Right lung (tissue), 5 donors: ENCODE results near the gene KCNK13. TPM values are rescaled to one million over a fixed set of nuclear protein-coding genes. Genes with fewer than 3 reads are reported as not detected.
A peak's percentile ranks its signal among the peaks of the same experiment; 100 is the strongest.

ENCODE experiments used
- DNase-seq, 2 donors: peaks; one replicate each; pipeline ENCODE4 v3.0.0-alpha.2; 2013
- polyA plus RNA-seq, 5 donors: library from polyadenylated mRNA; unstranded; fragments of 120-200 nt; gene quantifications; one replicate each; pipeline versions ENCODE4 v1.2.1 to v1.2.3, GENCODE V29; 2013; ENCODE audit warnings: inconsistent platforms in 1 of 5, low replicate concordance in 1 of 5; ENCODE audit not compliant: insufficient read length in 5 of 5, insufficient read depth in 1 of 5

Gene KCNK13
- polyA plus RNA-seq, 5 donors: 0.15 to 0.24 (median 0.16) TPM

DNA sequence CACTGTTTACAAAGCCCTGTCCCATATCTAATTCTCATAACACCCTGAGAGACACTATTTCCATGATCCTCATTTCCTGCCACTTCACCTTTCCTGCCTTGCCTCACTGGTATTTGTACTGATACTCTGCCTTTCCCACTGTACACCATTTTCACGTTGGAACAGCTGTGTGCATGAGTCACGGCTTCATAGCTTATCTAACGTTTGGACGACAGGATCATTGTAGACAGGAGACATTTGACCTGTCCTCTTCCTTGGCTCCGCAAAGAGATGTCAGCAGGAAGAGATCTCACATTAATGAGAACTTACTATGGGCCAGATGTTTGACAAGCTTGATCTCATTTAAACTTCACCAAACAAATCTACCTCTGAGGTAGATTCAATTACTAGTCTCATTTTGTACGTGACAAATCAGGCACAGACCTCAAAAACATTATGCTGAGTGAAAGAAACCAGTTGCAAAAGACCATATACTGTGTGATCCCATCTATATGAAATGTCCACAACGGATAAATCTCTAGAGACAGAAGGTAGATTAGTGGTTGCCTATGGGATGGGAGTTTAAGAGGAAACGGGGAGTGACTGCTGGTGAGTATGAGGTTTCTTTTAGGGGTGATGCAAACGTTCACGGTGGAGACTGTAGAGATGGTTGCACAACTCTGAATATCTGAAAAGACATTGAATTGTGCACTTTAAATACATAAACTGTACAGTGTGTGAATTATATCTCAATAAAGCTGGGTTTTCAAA, 71.2 kb downstream of the KCNK13 start:
- no peak for DNase-seq

DNA sequence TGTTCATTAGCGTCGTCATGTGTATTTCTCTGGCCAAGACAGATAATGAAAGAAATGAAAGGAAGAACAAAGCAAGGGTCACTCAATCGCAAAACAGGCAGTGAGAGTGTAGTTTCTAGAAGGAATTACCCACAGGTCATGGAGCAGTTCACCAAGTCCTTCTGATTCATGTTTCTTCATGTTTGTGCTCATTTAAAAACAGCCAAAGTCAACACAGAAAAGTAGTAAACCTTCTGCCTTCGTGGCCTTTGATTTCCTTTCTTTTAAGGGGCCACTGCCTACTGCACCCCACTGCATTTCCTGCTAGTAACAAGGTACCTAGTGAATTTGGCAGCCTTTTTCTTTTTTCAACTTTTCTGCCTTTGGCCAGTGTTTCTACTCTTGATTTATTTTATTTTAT, 75.1 kb downstream of the KCNK13 start:
- no peak for DNase-seq

DNA sequence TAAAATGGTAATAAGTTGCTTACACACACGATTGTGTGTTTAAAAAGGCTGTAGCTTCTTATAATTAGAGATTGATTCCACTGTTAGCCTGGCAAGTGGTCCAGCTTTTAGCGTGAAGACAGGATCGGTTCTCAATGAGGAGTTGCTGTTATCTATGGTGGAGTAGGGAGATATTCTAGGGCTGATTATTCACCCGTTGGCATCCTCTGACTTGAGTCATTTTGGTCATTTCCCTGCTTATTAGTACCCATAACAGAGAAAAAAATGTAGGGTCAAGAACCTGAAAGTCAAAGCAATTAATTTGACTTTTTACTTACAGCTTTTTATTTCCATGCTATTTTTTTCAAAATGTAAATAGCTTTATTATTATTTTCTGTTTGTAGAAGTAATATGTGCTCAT, 76.0 kb downstream of the KCNK13 start:
- no peak for DNase-seq

DNA sequence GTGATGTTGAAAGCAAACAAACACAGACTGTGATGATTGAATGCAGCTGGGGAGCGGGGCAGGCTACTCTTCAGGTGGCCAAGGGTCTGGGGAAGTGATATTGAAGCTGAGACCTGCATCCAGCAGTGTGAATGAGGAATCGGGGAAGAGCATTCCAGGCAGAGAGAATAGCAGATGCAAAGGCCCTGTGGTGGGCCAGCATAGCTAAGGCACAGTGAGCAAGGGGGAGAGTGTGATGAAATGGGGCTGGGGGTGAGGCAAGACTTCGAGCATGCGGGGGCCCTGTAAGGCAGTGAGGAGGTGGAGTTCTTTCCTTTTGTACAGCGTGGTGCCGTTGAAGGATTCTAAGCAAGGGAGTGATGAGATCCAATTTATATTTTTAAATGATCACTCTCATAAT, 77.4 kb downstream of the KCNK13 start:
- no peak for DNase-seq

DNA sequence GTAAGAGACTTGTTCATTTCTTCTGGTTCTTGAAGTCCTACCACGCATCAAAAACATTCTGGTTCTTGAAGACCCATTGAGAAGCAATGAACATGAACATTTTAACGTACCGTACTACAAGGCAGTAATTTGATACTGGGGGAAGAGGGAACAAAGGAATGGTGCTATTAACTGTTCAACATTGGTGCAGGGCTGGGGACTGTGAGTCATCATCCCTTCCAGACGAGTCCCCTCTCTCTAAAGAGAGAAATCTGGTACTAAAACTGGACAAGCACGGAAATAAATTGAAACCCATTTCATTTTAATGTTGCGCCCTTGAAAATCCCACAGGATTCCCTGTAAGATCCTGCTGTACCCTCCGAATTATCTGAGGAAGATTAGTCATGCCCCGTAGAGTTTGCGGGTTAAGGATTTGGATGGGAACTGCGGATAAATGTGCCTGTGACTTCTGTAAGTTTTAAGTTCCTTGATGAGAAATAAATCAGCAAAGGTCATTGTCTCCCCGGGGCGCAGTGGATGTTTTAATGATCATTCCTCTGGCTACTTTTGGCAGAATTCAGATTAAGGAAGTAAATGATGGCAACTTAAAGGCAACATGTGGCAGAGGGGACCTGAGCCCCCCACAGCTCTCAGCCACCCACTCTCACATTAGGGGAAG, 78.6 kb downstream of the KCNK13 start:
- DNase-seq: no peak

DNA sequence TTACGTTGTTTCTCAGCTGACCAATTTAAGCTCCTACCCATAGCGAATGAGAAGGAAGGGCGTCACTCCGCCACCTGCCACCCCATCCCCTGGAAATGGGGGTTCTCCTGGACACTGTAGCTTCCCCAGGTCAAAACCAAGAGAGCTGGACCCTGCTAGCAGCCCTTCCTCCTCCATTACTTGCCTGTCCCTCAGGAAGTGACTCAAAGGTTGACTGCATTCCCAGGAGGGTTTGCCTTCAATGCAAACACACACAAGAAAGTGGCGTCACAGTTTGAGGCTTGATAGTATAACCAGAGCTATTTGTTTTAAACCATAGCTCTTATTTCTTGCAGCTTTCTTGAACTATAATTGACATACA, 79.1 kb downstream of the KCNK13 start:
- DNase-seq: no peak

DNA sequence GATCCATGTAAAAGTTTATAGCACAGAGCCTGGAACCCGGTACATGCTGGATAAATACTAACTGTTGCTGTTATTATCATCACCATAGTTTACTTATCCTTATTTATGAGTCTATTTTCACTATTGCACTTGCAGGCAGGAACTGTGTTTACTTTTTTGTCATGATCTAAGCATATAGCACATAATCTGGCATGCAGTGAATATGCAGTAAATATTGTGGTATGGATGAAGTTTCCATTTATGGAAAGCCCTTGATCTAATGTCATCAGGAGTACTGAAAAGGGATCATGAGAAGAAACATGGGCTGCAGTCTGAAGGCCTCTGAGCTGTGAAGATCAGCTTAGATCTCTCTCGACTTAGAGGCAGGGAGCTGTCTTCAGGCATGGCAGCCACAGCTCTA, 91.6 kb downstream of the KCNK13 start:
- DNase-seq: peak; percentile 1 to 4

DNA sequence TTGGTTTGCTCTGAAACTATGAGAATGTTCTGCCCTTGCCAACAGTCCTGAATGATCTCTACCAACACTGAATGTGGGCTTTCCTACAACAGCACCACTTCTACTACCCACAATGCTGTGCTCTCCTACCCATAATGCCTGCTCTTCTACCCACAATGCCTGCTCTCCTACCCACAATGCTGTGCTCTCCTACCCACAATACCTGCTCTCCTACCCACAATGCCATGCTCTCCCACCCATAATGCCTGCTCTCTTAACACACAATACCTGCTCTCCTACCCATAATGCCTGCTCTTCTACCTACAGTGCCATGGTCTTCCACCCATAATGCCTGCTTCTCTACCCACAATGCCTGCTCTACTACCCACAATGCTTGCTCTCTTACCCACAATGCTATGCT, 92.3 kb downstream of the KCNK13 start:
- no peak for DNase-seq

DNA sequence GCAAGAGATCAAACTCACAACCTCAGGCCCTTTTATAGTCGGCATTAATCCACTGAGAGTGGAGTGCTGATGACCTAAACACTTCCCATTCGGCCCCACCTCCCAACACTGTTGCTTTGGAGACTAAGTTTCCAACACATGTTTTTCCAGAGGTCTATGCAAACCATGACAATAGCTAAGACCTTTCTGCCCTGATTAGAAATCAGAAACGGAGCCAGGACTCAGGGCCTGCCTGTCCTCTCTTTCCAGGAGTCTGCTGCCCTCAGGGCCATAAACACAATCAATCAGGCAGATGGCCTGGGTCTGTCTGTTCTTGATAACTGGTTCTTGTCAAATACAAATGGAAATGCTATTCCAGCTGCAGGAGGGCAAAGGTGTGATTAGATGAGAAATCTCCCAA, 97.4 kb downstream of the KCNK13 start:
- DNase-seq: no peak

DNA sequence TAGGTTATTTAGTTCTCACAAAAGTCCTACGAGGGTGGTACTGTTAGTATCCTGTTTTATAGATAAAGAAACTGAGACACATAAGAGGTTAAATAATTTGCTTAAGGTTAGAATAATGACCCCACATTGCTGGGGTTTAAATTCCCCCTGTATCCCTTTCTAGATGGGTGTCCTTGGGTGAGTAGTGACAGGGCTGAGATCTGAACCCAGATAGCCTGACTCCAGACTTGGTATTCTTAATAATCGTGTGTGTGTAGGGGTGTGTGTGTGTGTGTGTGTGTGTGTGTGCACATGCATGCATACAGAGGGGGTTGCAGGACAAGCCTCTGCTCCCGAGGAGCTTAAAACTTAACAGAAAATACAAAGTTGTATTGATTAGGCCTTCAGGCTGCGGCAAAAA, 97.9 kb downstream of the KCNK13 start:
- no peak for DNase-seq

DNA sequence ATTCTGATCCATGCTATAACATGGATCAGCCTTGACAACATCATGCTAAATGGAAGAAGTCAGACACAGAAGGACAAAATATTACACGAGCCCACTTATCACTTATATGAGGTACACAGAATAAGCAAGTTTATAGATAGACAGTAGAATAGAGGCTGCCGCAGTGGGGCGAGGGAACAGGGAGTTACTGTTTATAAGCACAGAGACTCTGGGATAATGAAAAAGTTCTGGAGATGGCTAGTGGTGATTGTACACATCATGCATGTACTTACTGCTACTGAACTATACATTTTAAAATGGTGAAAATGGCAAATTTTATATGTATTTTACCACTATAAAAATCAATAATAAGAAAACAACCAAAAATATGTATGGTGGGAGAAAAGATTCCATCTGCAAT, 99.3 kb downstream of the KCNK13 start:
- DNase-seq: no peak

DNA sequence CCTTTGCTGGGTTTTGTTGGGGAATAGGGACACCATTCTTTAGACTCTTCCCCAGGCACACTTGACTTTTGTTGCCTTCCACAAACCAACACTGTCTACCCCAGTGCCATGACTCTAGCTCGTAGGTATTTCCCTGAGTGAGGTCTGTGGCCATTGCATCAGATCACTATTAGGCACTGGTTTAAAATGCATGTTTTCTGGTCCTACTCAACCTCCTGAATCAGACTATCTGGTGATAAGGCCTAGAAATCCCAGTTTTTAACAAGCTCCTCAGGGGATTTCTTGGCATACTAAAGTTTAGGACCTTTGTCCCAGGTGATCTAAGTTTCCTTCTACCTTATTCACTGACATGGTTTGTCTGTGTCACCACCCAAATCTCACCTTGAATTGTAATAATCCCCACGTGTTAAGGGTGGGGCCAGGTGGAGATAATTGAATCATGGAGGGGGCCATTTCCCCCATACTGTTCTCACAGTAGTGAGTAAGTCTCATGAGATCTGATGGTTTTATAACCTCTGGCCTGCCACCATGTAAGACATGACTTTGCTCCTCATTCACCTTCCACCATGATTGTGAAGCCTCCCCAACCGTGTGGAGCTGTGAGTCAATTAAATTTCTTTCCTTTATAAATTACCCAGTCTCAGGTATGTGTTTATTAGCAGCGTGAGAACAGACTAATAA, 106.8 kb downstream of the KCNK13 start:
- no peak for DNase-seq

DNA sequence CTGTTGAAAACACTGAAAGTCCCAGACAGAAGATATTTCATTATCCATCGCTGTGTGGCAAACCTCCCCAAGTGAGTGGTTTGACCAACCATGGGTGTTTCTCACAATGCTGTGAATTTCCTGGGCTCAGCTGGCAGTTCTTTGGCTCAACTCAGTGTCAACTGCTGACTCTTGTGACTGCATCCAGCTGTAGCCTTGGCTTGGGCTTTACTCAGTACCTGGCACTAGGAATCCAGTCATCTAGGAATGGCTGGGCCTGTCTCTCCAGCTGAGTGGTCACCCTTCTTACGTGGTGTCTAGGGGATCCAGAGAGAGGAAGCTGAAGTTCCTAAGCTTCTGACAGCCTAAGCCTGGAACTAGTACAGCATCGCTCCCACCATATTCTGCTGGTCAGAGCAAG, 113.8 kb downstream of the KCNK13 start:
- no peak for DNase-seq

DNA sequence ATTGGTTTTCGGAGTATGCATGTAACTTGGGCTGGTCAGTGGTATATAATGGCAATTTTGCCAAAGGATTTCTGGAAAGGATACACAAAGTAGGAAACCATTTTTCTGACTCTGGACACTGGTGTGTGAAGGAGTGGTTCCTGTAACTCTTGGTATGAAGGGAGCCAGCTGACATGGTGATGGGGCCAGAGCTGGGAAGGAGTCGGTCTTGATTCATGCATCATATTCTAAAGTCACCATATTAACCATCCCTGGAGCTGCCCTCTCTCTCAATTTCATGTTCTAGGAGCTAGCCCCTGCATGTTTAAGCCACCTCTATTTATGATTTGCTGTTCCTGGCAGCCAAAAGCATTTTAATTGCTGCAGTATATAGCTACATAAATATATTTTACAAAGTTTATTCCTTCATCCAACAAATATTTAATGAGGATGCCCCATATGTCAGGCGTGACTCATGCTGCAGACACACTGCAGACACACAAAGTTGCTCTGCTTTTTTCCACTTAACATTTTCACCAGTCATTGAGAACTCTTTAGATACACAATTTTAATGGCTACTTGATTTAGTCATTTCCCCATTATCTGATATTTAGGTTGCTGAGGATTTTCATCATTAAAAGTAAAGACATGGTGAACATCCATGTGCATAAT, 115.9 kb downstream of the KCNK13 start:
- DNase-seq: no peak

DNA sequence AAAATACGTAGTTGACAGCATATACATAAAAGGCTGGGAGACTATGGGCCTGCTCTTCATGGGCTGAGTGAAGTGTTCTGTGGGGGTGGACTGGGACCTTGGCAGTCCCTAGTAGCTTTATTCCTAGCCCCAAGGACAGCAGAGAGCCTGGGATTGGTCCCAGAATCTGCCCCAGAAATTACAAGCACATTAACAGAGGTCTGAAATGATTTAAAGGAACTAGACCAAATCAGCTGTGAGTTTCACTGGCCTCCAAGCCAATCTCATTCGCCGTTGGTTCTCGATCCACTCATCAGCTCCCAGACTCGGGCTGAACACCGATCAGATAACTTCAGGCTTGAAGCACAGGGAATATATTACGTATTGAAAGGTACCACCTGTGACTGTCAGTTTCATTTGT, 117.6 kb downstream of the KCNK13 start:
- DNase-seq: no peak

DNA sequence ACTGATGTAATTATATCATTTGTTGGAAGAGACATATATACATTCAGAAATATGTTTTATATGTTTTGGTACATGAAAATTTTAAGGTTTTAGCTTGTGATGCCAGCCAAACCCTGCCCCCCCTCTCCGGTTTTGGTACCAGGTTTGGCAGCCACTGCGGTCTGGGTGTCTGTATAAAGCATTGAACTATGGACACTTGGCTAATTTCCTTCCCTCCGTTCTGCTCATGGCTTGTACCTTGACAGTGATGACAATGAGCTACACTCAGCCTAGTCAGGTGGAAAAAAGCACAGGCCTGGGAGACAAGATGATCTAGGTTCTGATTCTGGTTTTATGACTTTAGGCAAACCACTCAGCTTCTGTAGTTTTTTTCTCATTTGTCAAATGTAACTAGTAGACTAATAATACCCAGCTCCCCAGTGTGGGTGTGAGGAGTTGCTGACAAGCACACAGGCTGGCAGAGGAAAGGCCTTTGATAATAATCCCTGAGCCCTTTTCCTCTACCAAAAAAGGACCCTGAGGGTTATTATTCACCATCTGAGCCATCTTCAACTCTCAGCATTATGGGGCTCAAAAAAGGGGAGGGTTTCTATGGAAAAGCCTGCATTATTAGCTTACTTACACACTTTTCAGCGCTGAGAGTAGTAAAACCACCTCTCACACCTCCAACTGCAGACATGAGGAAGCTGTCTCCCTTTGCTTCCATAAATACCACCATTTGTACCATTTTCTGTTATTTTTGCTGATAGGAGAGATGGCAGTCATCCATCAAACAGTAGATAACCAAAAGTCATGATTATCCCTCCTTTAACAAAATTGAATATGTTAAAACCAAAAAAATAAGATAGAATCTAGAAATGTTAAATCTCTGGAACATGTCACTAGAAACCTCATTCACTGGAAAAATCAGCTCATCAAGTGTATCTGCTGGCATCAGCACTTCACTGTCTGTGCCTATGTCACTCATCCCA, 118.3 kb downstream of the KCNK13 start:
- DNase-seq: no peak

DNA sequence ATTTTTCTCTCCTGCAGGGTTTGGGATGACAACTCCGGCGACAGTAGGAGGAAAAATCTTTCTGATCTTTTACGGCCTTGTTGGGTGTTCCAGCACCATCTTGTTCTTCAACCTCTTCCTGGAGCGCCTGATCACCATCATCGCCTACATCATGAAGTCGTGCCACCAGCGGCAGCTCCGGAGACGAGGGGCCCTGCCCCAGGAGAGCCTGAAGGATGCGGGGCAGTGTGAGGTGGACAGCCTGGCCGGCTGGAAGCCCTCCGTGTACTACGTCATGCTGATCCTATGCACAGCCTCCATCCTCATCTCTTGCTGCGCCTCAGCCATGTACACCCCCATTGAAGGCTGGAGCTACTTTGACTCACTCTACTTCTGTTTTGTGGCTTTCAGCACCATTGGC, 122.3 kb downstream of the KCNK13 start:
- DNase-seq: no peak

DNA sequence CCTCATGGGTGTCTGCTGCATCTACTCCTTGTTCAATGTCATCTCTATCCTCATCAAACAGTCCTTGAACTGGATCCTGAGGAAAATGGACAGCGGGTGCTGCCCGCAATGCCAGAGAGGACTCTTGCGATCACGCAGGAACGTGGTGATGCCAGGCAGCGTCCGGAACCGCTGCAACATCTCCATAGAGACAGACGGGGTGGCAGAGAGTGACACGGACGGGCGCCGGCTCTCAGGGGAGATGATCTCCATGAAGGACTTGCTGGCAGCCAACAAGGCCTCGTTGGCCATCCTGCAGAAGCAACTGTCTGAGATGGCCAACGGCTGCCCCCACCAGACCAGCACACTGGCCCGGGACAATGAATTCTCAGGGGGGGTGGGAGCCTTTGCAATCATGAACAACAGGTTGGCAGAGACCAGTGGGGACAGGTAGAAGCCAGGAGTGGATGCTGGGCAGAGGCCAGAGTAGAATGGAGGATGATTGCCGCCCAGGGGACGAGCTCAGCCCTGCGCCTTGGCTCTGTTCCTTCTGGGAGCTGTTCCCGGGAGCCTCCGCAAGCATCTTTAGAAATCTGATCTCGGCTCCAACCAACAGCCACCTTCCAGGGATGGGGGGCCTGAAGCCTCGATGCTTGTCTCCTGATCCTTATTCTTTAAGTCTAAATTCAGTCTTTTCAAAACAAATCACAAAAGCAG, 122.9 kb downstream of the KCNK13 start:
- no peak for DNase-seq

DNA sequence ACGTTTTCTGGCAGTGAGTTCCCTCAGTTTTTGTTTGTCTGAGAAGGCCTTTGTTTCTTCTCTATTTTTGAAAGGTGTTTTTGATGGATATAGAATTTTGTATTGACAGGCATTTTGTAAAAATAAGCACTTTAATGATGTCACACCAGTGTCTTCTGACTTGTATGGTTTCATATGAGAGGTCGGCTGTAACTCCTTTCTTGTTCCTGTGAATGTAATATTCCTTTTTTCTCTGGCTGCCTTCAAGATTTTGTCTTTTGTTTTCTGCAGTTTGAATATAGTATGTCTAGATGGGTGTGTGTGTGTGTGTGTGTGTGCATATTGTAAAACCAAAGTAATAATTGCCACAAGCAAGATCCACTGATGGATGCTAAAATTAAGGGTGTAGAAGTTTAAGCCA, 126.8 kb downstream of the KCNK13 start:
- DNase-seq: no peak

DNA sequence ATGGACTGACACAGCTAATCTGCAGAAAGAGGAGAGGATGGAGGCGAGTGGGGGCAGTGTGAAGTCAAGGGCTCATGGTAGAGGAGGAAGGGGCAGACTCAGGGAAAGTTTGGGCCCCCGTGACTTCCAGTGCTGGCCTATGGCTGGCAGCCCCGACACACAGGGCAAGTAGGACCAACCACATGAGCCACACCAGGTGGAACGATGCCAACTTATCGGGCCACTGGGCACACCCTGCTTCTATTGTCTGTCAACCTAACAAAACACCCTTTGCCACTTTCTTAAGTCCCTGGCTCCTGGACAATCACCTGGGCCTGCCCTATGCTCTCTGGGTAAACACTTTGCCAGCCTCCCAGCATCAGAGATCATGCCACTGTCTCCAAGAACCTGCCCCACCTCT, 129.4 kb downstream of the KCNK13 start:
- DNase-seq: no peak

DNA sequence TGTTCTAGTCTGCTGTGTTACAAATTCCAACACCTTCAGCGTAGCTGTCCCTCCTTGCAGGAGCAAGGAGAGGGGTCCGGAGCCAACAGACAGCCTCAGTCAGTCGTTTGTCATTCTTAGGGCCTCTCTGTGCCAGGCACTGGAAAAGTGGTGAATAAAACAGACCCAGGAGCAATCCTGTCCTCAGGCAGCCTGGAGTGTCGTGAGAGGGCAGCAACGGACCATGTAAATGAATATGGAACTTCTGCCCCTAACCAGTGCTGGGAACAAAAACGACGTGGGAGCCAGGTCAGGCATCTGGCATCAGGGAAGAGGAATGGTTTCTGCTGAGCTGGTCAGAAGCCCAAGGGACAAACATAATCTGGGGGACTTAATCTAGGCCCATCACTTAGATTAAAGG, 129.8 kb downstream of the KCNK13 start:
- no peak for DNase-seq
